Measurements from ENCODE around the gene TINAG.

DNA sequence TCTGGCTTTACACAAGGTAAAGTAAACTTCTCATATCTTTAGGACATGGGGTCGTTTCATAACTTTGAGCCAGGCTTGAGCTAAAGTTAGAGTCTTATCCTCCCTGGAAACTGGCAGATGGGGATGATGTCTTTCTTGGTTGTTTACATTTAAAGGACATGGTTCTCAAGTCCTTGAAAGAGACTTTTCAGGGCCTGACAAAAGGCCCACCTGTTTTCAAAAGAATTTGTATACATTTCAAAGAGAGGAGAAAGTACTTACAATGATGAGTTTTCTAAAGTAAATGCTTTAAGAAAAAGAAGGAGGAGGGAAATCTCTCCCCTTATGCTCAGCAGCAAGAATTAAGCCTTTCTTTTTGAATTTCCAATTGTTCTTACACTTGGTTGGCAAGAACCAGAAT is 45.7 kb upstream of the TINAG start:
- TF ChIP-seq, protein P1, sequence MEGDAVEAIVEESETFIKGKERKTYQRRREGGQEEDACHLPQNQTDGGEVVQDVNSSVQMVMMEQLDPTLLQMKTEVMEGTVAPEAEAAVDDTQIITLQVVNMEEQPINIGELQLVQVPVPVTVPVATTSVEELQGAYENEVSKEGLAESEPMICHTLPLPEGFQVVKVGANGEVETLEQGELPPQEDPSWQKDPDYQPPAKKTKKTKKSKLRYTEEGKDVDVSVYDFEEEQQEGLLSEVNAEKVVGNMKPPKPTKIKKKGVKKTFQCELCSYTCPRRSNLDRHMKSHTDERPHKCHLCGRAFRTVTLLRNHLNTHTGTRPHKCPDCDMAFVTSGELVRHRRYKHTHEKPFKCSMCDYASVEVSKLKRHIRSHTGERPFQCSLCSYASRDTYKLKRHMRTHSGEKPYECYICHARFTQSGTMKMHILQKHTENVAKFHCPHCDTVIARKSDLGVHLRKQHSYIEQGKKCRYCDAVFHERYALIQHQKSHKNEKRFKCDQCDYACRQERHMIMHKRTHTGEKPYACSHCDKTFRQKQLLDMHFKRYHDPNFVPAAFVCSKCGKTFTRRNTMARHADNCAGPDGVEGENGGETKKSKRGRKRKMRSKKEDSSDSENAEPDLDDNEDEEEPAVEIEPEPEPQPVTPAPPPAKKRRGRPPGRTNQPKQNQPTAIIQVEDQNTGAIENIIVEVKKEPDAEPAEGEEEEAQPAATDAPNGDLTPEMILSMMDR (conservative IDR thresholded peaks at IDR 0.05 in 1 of 2, IDR thresholded peaks at IDR 0.05 in 1 of 2; ENCODE audit: low read depth in 1 of 2, low read length in 2 of 2), result no peak
- no peak for TF ChIP-seq EZH2 (IDR thresholded peaks at IDR 0.05; ENCODE audit: low read length, missing control alignments)
